Measurements from ENCODE around the gene USP36.

USP36 gene

DNA sequence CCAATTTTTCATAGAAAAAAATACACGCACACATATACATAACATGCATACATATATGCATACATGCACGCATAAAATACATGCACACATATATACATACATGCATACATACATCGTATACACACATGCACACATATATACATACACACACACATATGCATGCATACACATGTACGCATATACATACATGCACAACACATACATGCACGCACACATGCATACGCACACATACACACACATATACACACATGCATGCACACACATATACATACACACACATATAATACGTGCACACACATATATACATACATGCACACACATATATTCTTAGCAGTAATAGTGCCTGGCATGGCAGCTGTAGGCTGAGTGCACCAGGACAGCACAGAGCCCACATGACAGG, 24.9 kb downstream of the USP36 start:
- DNase-seq (ENCODE audit: low read depth), result no peak

DNA sequence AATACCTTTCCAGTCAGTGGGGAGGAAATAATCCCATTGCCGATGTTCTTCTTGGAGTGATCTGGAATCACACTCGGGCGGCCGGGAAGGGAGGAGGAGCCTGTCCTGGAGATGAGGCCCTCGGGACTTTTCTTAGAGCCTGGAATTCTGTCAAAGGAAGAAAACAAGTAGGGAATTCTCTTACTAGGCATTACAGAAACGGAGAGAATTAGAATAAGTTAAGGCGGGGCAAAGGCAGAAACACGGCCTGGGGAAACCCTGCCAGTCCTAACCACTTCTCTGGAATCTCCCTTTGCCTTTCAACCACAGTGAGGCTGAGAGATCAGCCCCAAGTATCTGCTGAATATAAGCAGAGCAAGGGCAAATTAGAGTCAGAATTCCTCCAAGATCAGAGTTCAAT, 27.8 kb downstream of the USP36 start:
- no peak for DNase-seq (ENCODE audit: low read depth)

DNA sequence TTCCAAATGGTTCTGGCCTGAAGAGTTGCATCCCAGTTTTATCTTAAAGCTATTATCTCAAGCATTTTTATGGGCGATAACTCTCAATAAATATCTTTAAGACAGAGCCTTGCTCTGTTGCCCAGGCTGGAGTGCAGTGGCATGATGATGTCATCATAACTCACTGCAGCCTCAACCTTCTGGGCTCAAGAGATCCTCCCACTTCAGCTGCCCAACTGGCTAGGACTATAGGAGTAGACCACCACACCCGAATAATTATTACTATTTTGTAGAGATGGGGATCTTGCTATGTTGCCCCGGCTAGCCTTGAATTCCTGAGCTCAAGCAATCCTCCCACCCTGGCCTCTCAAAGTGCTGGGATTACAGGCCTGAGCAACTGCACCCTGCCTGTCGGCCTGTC, 32.5 kb downstream of the USP36 start:
- DNase-seq (ENCODE audit: low read depth), result no peak

DNA sequence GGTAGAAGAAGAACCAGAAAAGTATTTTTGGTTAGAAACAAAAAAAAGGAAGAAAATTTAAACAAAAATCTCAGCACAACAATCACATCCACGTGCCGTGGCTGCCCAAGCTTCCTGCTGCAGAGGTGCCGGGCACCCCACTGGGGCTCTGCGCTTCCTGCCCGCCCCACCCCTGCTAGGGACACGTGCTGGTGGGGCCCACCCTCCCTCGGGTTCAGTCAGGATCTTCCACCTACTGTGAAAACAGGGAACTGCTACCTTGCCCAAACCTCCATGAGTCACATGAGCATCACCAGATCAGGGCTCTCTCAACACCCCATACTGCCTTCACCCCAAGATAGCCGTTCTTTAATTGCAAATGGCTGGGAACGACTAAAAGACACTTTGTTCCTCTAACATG, 34.2 kb downstream of the USP36 start:
- no peak for DNase-seq (ENCODE audit: low read depth)

GRCh38 chr17:78805301-78805700, 35.3 kb downstream of the USP36 start:
- DNase-seq (ENCODE audit: low read depth), result no peak

- DNase-seq (ENCODE audit: low read depth), result no peak
Observed at GRCh38 chr17:78804777-78805176, 35.8 kb downstream of the USP36 start.

DNA sequence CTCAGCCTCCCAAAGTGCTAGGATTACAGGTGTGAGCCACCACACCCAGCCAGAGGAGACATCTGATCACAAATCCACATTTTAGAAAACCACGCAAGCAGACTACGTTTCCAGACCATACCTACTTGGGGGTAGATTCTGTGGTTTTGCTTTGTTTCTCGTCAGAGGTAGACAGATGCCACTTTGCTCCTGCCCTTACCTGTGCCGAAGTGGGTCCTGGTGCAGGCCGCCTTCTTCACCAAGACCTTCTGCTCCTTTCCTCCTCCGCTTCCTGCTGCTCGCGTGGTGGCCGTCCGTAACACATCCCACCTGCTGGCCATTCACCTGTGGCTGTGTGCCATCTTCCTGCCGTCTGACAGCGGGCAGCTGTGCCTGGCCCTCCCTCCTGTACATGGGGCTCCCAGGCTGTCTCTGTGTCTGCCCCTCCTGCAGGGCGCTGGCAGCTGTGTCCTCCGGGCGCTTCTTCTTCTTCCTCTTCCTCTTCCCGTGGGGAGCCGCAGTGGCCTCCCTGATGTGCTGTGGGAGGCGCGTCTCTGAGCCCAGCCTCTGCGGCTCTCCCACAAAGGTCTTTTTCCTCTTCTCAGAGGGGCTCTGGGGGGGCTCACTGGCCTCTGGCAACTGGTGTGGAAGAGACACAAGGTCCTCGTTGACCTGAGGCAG, 37.3 kb downstream of the USP36 start:
- no peak for DNase-seq (ENCODE audit: low read depth)

DNA sequence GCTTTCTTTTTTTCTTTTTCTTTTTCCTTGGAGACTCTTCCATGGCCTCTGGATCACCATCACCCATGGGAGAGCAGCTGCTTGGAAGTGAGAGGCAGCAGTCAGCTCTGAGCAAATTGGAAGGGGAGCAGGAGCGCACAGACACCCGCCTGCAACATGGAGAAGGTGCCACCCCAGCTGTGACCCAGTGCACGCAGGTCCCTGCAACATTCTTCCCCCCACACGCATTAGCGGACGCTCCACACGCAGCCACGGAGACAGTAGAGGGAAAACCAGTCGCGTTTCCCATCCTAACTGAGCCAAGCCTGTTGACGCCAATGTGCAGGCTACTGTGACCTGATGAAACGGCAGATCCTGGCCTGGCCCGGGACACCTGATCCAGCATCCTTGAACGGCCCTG, 38.2 kb downstream of the USP36 start:
- DNase-seq (ENCODE audit: low read depth), result no peak

DNA sequence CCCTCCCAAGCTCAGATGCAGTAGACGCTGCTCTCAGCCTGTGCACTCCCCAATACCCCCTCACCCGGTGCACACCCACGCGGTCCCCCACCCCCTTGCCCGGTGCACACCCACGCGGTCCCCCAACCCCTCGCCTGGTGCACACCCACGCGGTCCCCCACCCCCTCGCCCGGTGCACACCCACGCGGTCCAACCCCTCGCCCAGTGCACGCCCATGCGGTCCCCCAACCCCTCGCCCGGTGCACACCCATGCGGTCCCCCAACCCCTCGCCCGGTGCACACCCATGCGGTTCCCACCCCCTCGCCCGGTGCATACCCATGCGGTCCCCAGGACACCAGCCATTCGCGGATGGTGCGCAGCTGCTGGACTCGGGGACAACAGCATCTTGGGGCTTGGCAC, 38.6 kb downstream of the USP36 start:
- no peak for DNase-seq (ENCODE audit: low read depth)

DNA sequence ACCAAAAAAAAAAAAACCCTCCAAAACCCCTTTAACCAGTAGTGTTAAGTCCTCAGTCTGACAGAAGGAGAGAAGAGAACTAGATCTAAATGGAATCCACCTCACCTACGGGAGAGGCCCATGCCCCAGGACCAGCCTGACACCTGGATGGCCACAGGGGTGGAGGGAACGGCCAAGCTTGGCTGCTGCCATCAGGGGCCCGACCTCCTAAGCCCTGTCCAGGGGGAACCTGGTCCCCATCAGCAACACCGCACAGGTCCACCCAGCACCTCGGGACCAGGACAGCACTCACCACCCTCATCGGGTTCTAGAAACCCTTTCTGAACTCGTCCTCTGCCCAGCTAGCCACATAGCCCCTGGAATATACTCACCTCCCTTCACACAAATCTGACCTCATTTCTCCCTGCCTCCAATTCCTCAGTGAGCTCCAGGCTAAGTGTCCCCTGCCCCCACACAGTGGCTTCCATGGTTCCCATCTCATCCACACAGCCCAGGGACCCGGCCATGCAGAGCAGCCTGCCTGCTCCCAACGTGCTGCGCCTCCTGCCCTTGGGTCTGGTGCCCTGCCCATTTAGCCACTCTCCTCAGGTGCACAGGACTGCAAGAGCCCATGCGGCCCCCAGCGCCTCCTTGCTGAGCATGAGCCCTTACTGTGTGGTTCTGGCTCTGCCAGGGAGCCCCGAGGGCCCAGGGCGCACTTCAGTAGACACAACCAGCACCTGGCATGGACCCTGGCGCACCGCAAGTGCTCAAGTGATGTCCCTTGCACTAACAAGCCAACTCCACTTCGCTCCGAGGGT, 40.3 kb downstream of the USP36 start:
- no peak for DNase-seq (ENCODE audit: low read depth)

- DNase-seq (ENCODE audit: low read depth), result no peak
Observed at GRCh38 chr17:78798695-78799559, 41.7 kb downstream of the USP36 start.

DNA sequence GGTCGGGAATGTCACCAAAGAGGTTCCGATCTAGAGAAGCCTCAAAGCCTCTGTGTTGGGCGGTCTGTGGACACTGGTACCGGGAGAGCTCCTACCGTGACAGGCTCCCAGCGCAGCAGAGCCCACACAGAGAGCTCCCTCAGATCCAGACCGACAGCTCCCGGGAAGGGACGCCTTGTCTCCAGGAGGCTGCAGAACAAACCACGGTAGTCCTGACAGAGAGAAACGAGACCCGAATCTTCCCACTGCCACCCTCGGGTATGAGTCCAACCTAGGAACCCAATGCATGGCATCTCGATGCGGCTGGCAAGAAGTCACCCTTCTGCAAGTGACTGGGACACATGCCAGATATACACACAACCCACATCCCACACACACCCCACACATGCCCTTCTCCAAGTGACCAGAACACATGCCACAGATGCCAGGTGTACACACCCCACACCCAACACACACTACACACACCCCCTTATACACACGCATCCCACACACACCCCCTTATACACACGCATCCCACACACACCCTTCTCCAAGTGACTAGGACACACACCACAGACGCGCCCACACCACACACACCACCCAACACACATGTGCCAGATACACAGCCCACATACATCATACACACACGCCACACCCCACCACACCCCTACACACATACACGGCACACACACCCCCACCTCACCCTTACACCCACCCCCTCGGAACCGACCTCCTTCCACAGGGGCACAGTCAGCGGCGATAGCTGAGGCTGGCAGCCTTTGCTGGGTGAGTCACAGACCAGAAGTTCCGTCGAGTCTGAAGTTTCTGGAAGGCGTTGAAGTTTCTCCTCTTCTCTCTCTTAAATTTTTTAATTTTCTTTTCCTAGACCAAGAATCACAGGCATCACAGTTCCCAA, 42.7 kb downstream of the USP36 start:
- no peak for DNase-seq (ENCODE audit: low read depth)

DNA sequence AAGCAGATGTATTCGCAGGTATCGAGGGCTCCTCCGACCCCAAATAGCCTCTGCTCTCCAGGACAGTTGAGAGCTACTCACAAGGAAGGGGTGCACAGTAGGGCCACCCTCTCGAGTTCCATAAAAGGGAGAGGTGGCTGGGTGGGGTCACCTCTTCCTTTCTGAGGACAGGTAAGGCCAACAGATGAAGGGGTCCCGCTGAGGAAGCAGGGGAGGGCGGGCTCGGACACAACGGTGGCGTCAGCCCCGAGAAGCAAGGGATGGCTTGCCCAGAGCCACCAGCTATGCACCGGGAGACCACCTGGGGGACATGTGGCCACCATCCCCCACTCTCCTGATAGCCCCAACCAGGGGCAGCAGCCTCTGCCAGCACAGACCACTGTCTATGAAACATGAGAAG, 43.4 kb downstream of the USP36 start:
- DNase-seq (ENCODE audit: low read depth), result no peak

- no peak for DNase-seq (ENCODE audit: low read depth)
Observed at GRCh38 chr17:78796517-78796900, 44.1 kb downstream of the USP36 start.

DNA sequence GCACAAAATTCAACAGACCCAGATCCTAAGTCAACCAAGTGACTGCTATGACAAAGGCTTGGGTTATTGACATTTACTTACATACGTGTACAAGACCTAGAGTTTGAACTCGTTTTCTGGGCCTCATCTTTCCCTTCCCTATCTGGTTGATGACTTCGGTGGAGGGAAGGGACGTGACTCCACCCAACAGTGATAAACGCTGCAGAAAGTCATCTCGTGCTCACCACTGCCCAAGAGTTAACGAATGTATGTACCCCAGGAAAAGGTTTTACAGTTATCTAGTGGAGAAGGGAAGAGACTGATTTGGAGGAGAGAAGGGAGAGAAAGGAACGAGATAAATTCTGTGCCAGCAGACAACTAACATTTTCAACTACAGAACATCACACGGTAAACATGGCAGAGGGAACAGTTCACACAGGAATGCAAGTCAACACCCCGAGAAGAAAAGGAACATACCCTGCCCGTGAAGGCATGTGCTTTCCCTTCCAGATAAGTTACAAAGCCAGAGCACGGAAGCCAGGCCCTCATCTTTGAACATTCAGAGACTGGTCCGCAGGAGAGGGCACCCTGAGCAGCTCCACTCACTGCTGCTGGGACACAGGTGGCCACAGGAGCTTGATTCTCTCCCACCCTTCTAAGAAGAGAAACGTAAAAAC, 44.6 kb downstream of the USP36 start:
- no peak for DNase-seq (ENCODE audit: low read depth)

DNA sequence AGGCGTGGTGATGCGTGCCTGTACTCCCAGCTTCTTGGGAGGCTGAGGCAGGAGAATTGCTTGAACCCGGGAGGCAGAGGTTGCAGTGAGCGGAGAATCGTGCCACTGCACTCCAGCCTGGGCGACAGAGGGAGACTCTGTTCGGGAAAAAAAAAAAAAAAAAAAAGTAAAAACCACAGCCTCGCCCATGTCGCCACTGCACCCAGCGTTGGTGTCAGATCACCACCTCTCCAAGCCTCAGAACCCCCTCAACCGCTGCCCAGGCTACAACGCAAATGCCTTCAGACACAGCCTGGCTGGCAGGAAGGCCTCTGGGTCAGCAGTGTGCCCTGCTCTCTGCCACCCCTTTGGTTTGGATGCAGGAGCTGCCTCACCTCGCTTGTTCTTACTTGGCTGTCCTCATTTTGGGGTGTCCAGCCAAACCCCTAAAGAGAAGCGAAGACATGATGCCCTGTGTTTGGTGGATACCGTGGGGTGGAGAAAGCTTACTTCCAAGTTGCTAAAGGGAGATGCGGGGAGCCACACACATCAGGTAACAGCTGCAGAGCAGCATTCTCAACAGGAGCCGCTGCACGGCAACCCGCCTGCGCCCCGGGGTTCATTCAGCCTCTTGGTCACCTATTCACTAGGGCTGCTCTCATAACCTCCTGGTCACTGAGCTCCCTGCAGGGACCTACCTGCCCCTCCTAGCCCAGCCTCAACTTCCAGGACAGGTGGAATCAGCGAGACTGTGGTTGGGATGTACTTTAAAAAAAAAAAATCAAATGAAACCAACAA, 45.6 kb downstream of the USP36 start:
- DNase-seq (ENCODE audit: low read depth), result no peak

GRCh38 chr17:78794399-78794798, 46.2 kb downstream of the USP36 start:
- no peak for DNase-seq (ENCODE audit: low read depth)

DNA sequence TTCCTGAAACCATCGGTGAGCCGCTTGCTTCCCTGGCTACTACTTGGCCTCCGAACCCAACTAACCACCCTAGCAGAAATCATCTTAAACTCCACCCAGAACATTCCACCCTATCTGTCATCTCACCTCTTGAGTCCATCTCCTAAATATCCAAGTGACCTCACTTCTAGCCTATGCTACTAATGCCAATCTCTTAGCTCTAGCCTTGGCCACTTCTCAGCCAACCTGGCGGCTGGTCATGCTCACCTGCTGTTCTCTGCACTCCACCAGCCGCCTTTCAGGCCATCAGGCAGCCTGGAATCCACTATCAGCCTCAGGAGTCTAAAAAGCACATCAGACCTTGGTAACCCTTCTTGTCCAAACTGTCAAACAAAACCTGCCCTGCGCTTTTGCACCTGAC, 46.6 kb downstream of the USP36 start:
- DNase-seq (ENCODE audit: low read depth), result no peak

DNA sequence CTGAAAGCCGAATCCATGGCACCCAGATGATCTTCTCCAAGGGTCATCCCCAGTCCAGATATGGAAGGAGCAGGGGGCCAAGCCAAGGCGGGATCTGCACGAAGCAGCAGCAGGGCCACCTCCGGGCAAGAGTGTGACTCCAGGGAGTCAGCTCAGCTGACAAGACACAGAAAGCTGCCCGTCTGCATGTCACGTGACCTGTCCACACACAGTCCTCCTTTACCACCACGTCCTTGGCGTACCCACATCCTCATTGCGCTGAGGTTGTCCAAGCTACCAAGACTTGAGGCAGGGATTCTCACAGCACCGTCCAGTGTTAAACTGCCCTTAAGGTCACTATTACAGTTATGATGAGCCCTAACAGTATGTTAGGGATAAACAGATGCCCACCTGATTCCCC, 47.2 kb downstream of the USP36 start:
- no peak for DNase-seq (ENCODE audit: low read depth)

GRCh38 chr17:78791840-78792709, 48.5 kb downstream of the USP36 start:
- DNase-seq (ENCODE audit: low read depth), result no peak

Data from fibroblast of the conjunctiva (primary cell).